HG02970 (cell line): Measurements from ENCODE around the gene KMT2E.

ENCODE experiments used
- ATAC-seq: cut with Tn5 transposase; IDR thresholded peaks from one replicate; pipeline ENCODE4 v1.9.1; 2021; ENCODE audit warnings: mild to moderate bottlenecking, moderate library complexity, moderate number of reproducible peaks; ENCODE audit not compliant: unreplicated experiment, low FRiP score

KMT2E gene

DNA sequence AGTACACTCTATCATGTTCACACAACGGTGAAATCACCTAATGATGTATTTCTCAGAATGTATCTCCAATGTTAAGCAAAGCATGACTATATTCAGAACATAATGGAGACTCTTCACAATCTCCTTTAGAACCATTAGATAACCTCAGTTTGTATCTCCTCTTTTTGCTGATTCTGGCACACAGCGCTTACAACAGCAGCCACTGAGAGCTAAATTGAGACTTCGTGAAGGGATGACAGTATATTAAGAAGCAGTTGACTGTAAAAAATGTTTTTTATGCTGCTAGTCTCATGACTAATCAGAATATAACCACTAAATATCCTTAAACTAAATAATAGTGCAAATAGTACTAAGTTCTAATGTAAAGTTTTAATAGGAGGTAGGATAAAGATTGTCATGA, 46.9 kb downstream of the KMT2E start:
- no peak for ATAC-seq

DNA sequence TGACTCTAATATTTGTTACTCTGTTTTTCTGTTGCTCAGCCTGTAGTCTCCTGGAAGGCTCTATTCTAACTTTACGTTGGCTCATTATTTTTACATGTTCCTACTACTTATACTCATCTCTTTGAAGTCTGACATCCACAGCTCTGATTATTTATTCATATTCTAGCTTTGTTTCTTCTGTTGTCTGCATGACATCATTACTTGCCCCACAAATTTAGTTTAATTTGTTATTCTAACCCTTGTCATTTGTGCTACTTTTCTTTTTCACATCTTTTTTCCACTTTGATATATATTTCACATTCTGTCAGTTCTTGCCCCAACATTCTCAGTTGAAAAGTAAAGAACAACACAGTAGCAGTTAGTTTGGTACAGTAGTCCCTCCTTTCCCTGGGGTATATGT, 51.1 kb downstream of the KMT2E start:
- no peak for ATAC-seq

DNA sequence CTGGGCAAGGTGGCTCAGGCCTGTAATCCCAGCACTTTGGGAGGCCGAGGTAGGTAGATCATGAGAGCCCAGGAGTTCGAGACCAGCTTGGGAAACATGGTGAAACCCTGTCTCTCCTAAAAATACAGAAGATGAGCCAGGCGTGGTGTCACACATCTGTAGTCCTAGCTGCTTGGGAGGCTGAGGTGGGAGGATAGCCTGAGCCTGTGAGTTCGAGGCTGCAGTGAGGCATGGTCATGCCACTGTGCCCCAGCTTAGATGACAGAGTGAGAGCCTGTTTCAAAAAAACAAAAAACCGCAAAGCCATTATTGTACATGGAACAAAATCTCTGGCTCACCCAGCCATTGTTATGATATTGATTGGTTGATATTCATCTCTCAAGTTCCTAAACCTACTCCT, 53.7 kb downstream of the KMT2E start:
- ATAC-seq: no peak

DNA sequence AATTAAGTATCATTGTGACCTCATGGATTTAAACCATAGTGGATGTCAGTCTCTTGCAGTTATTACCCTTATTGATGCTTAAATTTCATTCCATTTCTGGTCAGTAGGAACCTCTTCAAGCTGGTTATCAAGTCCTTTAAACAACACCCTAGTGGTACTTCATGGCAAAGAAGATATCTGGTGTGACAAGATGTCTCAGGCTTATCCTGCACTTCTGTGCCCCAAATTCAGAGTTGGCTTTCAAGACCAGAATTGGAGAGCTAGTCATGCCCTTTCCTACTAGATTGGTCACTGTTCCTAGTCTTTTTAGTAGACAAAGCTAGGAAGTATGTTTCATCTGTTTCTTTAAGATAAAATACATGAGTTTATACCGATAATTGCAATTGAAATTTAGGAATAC, 54.9 kb downstream of the KMT2E start:
- no peak for ATAC-seq

DNA sequence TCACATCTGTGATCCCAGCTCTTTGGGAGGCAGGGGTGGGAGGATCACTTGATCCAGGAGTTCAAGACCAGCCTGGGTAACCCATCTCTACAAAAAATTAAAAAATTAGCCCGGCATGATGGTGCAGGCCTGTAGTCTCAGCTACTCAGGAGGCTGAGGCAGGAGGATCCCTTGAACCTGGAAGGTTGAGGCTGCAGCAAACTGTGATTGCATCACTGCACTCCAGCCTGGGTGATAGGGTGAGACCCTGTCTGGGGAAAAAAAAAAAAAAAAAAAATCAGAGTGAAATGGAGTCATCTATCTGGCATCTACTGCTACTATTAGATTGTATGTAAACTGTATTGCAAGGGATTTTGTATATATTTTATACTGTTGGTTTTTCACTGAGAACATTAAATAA, 59.1 kb downstream of the KMT2E start:
- no peak for ATAC-seq

DNA sequence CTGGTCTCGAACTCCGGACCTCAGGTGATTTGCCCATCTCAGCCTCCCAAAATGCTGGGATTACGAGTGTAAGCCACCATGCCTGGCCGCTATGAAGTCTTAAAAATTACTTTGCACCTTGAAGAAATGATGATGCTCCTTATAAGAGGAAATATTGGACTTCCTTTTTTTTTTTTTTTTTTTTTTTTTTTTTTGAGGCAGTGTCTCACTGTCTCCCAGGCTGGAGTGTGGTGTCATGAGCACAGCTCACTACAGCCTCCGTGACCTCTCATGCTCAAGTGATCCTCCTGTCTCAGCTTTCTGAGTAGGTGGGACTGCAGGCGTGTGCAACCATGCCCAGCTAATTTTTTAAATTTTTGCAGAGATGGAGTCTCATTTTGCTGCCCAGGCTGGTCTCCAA, 65.3 kb downstream of the KMT2E start:
- ATAC-seq: no peak

DNA sequence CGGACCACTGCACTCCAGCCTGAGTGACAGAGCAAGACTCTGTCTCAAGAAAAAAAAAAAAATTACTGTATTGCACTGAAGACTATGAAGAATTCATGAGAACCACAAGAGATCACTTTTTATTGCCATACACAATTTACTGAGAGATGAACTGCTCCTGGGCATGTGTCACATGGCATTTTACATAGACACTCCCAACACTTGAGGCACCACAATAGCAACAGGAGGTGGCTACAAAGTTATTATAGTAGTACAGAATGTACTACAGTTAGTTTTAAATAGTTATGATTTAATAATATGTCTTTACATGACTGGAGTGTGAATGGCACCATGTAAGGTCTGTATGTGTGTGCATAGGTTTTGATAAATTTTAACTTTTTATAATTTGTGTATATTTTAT, 70.6 kb downstream of the KMT2E start:
- ATAC-seq: no peak

DNA sequence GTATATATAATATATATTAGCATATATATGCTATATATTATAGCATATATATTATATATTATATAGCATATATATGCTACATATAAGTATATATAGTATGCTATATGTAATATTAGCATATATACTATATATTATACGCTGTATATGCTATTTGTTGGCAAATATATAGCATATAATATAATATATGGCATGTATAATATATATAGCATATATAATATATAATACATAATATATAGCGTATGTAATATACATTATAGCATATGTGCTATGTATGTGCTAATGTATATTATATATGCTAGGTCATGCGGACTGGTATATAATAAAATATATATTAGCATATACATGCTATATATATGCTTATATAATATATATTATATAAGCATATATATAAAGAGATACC, 72.8 kb downstream of the KMT2E start:
- no peak for ATAC-seq

DNA sequence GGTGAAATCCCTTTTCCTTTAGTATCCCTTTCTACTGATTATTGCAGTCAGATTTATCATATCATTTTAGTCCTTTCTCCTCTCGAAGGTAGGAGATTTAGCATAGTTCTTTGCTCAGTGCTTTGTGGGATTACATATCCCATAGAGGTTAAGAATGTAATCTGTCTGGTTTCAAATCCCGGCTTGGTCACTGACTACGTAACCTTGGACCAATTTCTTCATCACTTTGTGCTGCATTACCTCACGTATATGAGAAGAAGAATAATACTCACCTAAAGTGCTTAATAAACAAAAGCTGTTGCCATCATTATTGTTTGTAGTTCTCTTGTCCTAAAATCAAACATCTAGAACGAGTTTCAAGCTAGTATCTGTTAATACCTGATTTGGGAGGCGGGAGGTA, 74.0 kb downstream of the KMT2E start:
- ATAC-seq: no peak

DNA sequence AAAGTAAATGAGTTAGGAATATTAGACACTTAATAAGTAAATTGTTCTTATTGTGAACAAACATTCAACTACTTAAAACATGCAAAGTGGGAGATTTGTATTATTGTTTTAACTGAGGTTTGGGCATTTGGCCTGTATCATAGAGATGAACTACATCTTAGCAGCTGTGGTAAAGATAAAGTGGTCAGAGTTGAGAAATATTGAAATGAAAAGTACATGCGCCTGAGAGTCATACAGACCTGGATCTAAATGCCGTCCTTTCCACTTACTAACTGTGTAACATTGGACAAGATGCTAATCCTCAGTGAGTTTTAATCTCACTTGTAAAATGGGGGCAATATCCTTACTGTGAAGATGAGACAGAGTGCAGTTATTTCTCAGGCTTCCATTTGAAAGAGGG, 74.5 kb downstream of the KMT2E start:
- no peak for ATAC-seq

DNA sequence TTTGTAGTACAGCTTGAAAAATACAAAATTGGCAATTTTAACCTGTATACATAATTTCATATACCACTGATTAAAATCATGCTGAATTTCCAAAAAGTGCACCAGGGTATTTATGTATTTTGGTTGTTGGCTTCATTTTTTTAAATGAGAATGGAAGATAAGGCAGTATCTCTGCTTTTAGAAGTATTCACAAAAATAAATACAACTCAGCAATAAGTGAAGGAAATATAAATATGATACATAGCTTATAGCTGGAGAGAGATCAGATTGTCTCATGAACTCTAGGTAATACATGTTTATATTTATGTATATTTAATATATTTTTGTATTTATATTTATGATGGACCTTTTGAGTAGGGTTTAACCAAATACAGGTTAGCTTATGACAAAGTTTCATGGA, 81.0 kb downstream of the KMT2E start:
- no peak for ATAC-seq

DNA sequence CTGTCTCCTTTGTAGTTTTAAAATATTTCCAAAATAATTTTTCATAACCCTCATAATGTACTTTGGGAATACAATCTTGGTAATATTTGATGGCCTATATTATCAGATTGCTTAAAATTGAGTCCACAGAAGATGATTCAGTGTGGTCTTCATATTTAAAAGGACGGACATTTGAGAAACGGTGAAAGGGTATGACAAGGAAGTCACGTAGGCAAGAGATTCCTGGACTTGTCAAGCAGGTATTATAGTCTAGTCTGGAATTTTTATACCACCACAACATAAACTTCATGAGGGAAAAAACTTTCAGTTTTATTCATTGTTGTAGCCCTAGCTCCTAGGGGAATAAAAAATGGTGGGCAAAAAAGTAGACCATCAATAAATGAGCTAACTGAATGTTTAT, 82.3 kb downstream of the KMT2E start:
- no peak for ATAC-seq

DNA sequence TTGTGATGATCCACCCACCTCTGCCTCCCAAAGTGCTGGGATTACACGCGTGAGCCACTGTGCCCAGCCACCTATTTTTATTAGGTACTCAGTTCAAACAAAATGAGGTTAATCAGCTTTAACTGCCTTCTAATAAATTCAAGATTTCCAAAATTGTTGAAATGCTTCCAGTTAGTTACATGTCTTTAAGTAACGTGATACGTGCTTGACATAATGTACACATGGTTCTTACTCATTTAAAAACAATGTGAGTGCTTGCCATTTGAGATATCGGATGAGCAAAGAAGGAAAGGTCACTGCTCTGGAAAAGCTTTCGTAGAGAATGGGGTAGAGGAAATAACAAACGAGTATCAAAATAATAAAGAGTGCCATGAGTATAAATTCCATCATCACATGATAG, 83.6 kb downstream of the KMT2E start:
- ATAC-seq: no peak

DNA sequence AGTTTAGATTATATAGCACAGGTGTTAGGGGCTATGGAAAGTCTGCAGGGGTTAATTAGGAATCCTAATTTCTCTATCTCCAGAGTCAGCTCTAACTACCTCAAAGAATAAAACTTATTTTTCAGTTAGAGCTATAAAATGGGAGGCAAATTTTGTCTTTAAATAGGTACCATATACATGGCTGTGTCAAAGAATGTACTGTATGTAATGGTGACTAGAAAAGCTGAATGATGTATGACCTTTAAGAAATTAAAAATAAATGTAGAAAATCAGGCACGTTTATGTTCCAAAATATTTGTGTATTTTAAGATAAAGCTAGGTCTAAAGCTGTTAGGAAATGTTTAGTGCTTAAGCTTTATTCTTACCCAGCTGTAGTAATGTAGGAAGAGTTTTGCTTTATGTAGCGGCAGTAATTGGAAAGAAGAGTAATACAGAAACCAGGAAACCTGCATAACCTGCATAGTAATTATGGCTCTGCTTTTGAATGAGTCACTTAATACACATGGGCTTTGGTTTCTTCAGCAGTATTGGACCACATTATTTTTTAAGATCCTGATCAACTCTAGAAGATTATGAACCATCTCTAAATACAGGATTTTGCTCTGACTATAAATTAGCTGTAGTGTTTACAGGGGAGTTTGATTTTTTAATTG, 85.0 kb downstream of the KMT2E start:
- no peak for ATAC-seq

DNA sequence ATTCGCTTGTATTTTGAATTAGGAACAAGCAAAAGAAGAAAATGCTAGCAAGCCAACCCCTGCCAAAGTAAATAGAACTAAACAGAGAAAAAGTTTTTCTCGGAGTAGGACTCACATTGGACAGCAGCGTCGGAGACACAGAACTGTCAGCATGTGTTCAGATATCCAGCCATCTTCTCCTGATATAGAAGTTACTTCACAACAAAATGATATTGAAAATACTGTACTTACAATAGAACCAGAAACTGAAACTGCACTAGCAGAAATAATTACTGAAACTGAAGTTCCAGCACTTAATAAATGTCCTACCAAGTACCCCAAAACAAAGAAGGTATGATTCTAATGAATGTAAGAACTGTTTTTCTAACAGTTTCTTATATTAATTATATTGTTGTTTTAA, 87.9 kb downstream of the KMT2E start:
- no peak for ATAC-seq

DNA sequence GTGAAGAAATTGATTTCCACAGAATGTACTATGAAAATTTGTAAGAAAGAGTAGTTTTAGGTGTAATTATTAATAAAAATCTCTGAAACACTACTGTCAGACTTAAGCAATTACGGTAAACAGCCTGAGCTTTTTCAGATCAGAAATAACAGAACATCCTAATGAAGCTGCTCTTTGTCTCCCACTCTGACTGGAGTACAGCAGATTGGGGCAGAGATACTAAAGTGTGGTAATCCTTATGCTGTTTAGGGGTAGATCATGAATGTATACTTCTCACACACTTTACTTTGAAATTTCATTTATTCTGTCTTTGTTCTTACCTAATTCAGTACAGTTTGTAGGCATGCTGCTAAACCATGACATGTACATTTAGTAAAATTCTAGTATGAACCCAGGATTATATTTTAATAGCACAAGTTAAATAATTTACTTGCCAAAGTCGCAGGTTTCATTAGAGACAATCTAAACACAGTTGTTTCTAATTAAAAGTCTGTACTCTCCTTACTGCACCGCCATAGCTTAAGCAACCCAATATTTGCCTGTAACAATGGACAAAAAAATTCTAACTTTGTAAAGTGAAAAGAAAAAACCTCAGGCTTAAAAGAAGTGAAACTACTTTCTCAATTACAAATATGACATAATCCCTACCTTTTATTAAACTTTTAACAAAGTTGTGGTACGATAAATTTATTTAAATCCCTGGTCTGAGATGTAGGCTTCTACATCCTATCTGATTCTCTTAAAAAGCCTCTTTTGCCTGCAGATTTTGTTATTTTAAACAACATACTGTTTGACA, 88.8 kb downstream of the KMT2E start:
- ATAC-seq: no peak

DNA sequence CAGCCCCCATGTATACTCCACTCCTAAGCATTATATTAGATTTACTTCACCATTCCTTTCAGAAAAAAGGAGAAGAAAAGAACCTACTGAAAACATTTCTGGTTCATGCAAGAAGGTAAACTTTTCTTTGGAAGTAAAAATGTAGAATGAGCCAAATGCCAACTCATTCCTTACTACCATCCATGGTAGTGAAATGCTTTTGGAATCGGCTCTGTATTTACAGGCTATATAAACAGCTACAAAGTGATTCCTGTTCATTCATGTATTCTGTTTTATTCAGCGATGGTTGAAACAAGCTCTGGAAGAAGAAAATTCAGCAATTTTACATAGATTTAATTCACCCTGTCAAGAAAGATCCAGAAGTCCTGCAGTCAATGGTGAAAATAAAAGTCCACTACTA, 91.6 kb downstream of the KMT2E start:
- no peak for ATAC-seq

DNA sequence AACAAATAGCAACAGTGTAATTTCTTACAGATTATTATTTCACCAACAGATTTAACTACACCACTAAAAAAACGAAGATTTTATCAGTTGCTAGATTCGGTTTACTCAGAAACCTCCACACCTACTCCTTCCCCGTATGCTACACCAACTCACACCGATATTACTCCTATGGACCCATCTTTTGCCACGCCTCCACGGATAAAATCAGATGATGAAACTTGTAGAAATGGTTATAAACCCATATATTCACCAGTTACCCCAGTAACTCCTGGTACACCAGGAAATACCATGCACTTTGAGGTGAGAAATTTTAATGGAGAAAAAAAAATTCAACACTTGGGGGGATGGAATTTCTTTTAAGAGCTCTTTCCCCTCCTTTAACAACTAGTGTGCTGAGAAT, 92.5 kb downstream of the KMT2E start:
- ATAC-seq: no peak

DNA sequence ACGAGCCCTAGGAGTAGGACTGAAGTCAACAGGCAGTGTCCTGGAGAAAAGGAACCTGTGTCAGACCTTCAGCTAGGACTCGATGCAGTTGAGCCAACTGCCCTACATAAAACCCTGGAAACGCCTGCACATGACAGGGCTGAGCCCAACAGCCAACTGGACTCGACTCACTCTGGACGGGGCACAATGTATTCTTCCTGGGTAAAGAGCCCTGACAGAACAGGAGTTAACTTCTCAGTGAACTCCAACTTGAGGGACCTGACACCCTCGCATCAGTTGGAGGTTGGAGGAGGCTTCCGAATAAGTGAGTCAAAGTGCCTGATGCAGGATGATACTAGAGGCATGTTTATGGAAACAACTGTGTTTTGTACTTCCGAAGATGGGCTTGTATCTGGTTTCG, 93.5 kb downstream of the KMT2E start:
- no peak for ATAC-seq

DNA sequence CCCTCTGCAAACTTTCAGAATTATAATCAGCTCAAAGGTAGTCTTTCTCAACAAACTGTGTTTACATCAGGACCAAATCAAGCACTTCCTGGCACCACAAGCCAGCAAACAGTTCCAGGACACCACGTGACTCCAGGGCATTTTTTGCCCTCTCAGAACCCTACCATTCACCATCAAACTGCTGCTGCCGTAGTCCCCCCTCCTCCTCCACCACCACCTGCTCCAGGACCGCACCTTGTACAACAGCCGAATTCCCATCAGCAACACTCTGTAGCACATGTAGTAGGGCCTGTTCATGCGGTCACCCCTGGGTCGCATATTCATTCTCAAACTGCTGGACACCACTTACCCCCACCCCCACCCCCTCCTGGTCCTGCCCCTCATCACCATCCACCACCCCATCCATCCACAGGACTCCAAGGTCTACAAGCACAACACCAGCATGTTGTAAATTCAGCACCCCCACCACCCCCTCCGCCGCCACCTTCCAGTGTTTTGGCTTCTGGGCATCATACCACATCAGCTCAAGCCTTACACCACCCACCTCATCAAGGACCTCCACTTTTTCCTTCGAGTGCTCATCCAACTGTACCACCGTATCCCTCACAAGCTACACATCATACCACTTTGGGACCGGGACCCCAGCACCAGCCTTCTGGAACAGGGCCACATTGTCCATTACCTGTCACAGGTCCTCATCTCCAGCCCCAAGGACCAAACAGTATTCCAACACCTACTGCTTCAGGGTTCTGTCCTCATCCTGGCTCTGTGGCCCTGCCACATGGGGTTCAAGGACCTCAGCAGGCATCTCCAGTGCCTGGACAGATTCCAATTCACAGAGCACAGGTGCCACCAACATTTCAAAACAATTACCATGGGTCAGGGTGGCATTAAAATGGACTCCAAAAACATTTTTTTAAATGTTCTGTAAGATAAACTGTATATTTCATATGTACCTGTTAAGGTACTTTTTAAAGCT, 98.7 kb downstream of the KMT2E start:
- no peak for ATAC-seq
